ENCODE data around the gene CCDC149.

DNA sequence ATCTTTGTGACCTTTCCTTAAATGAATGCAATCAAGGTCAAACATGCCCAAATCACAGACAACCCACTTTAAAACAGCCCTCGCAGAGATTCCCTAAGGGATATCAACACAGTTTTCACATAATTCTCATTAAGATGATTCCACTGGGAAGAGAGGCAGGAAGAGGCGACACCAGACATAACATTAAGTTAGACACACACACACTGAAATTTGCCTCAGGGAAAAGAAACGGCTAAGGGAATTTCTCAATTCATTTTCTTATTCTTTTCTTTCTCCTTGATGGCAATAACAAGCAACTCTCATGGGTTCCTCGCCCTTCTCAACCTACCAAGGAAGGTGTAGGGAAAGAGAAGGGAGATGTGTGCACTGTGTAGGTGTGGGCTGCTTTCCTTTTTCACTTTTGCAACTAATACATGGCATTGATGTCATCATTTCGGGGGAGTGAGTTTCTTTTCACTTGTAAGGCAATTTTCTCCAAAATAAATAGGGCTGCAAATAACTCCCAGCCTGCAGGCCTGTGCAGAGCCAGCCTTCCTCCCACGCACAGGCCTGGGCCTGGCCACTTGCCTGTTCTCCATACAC, 76.1 kb downstream of the CCDC149 start:
- TF ChIP-seq EZH2phosphoT487 (IDR thresholded peaks at IDR 0.05; ENCODE audit: low read depth): no peak
- TF ChIP-seq, protein P1, sequence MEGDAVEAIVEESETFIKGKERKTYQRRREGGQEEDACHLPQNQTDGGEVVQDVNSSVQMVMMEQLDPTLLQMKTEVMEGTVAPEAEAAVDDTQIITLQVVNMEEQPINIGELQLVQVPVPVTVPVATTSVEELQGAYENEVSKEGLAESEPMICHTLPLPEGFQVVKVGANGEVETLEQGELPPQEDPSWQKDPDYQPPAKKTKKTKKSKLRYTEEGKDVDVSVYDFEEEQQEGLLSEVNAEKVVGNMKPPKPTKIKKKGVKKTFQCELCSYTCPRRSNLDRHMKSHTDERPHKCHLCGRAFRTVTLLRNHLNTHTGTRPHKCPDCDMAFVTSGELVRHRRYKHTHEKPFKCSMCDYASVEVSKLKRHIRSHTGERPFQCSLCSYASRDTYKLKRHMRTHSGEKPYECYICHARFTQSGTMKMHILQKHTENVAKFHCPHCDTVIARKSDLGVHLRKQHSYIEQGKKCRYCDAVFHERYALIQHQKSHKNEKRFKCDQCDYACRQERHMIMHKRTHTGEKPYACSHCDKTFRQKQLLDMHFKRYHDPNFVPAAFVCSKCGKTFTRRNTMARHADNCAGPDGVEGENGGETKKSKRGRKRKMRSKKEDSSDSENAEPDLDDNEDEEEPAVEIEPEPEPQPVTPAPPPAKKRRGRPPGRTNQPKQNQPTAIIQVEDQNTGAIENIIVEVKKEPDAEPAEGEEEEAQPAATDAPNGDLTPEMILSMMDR (IDR thresholded peaks at IDR 0.05; ENCODE audit: low read depth, low read length): no peak
